NCI-H82 treated with DMSO at 0.1 percent for 48 hours (cell line): Measurements from ENCODE around the gene PLEKHM1.
A peak's percentile ranks its signal among the peaks of the same experiment; 100 is the strongest.

Source experiments
- DNase-seq: peaks from one replicate; lab custom pipeline; 2025; ENCODE audit not compliant: unreplicated experiment; lab: John Stamatoyannopoulos, UW

PLEKHM1 gene

DNA sequence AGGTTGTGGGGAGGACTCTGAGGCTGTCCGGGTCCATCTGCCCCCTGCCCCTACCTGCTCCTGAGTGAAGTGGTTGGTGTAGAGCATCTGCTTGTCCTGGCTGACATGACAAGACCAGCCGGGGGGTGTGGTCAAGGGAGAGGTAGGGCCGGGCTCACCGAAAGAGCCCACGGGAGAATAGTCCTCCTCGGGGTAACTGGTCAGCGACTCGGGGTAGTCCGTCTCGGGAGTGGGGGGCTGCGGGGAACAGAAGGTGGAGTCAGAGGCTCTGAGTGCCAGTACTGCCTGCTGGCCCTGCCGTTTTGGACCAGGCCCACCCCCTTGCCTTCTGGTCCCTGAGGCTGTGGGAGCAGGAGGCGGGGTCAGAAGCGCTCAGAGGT is 85.7 kb downstream of the PLEKHM1 start:
- DNase-seq: no peak

- no peak for DNase-seq
Measured at GRCh38 chr17:45403906-45404490, 86.5 kb downstream of the PLEKHM1 start.

- DNase-seq: no peak
Measured at GRCh38 chr17:45402916-45403315, 87.6 kb downstream of the PLEKHM1 start.

GRCh38 chr17:45398800-45399199 is 91.7 kb downstream of the PLEKHM1 start:
- no peak for DNase-seq

DNA sequence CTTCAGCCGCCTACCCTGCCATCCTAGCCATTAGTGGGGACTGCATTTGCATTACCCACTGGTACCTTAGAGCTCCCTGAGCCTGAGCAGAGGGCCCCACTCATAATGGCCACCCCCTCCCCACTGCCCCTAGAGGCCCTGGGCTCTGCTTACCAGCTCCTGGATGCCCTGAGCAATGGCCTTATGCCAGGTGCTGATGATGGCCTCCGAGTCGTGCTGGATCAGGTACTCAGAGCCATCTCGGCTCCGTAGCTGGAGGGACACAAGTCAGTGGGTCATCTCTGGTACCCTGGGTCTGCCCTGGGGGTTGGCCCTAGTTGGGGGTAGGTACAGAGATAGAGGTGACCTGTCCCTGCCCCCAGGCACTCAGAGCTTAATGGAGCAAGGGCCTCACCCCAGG is 92.7 kb downstream of the PLEKHM1 start:
- DNase-seq: no peak

DNA sequence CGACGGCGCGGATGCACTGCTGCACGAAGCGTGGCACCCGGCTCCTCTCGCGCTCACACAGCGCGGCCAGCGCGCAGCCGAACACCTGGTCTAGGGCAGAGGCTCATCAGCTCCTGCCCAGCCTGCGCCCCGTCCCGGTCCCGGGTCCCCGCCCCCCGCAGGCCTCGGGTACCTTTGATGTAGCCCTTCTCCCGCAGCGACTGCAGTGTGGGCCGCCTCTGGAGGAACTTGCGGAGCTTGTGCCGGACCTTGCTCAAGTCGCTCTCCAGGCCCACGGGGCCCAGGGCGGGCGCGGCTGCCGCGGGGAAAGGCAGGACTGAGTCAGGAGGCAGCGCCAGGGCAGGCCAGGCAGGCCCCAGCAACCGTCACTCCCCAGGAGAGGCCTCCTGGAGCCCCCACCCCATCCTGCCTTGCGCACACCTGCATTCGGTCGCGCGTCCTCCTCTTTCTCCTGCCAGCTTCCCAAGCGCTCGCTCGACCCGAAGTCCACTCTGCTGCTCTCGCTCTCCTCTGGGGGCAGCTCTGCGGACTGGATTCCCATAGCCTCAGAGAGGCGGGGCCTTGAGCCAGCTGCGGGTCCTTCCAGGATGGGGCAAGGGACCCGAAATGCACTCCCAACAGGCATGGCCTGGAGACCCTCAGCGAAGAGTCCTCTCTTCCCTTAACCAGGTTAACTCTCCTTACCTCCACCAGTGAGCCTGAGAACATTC is 93.9 kb downstream of the PLEKHM1 start:
- no peak for DNase-seq

GRCh38 chr17:45395569-45396415 is 94.7 kb downstream of the PLEKHM1 start:
- no peak for DNase-seq

DNA sequence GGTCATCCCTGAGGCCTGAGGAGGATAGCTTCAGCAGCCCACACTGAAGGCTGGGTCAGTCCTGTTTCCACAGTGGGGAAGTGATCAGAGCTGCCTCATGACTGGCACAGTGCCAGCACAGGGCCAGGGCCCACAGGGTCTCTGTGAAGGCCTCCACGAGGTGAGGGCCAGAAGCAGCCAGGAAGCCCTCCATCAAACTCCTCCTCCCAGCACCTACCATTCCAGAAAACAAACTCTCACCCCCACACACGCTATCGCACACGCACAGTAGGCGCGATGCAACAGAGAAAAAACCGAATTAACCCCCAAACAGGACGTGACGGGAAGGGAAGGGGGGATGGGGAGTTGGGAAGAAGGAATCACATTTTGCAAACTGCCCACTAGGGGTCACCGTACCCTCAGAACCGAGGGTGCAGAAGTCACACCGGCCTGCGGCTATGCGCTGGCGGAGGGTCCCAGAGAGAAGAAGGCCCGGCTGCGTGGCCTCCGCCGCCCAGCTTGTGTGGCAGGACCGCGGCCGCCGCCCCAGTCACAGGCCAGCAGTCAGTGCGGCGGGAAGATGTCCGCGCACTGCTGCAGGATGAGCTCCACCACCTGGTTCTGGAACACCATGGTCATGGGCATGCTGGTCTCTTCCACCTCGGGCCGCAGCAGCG is 95.5 kb downstream of the PLEKHM1 start:
- peak; percentile 39 for DNase-seq

GRCh38 chr17:45394564-45394912 is 96.0 kb downstream of the PLEKHM1 start:
- DNase-seq: no peak

- DNase-seq: no peak
Measured at GRCh38 chr17:45394091-45394490, 96.4 kb downstream of the PLEKHM1 start.

- no peak for DNase-seq
Measured at GRCh38 chr17:45393411-45393810, 97.1 kb downstream of the PLEKHM1 start.

- no peak for DNase-seq
Measured at GRCh38 chr17:45391918-45392317, 98.6 kb downstream of the PLEKHM1 start.

- no peak for DNase-seq
Measured at GRCh38 chr17:45391291-45391690, 99.2 kb downstream of the PLEKHM1 start.

DNA sequence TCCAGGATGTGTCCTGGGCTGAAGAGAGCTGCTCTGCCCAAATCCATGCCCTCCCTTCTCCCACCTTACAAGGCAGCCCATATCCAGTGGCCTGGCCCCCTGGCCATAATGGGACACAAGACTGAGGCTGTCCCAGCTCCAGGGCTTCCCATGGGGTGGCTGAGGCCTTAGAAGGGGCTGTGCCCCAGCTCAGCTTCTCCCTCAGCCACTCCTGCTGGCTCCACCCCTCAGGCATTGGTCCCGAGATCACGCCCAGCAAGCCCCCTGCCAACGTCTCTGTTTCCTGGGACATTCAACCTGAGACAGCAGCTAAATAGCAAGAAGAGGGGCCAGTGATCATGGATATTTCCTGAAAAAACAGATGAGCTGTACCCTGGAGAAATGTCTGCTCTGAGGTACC is 101.2 kb downstream of the PLEKHM1 start:
- DNase-seq: no peak

DNA sequence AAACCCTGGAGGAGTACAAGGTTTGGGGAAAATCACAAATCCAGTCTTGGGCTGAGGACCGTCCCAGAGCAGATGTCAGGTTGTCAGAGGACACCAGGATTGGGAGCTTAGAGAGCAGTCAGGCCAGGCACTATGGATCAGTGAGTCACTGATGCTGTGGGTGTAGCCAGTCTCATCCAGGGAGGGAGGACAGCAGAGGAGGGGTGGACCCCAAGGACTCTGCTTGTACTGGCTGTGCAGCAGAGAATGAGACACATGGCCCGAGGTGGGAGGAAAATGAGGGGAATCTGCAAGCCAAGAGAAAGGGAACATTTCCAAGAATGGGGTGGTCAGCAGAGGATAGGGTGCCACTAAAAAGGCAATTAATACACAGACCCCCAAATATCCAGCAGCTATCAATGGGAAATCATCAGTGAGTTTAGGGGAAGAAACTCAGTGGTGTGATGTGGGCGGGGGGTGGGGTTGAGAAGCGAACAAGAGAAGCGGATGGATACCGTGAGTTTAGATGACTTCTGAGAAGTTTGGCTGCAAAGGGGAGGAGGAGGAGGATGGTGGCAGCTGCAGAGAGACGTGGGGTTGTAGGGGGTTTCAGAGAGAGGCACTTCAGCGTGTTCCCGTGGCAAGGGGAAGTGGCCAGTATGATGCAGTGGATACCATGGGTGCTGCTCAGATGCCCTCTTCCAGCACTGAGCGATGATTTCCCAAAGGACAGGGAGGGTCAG is 101.8 kb downstream of the PLEKHM1 start:
- no peak for DNase-seq

- DNase-seq: no peak
Measured at GRCh38 chr17:45387739-45388138, 102.8 kb downstream of the PLEKHM1 start.

GRCh38 chr17:45386178-45386577 is 104.3 kb downstream of the PLEKHM1 start:
- DNase-seq: no peak
